B cell (primary cell): Measurements from ENCODE around the gene RTL1. TPM values are rescaled to one million over a fixed set of nuclear protein-coding genes. Genes with fewer than 3 reads are reported as not detected.

Experiments
- ATAC-seq: fragments of 200-7000 bp; cut with Tn5 transposase; one replicate; pipeline ENCODE4 v1.10.0; 2021; ENCODE audit warnings: low read depth, mild to moderate bottlenecking, moderate number of reproducible peaks, moderate library complexity
- CTCF ChIA-PET: fragments of 350-600 bp; sonication (Branson Sonifier 250); formaldehyde crosslinking; loops from one replicate; lab custom pipeline; 2021; ENCODE audit warnings: antibody characterized with exemption, inconsistent platforms; lab: Charles Lee
- POLR2A ChIA-PET: fragments of 350-600 bp; sonication (Branson Sonifier 250); formaldehyde crosslinking; loops from one replicate; lab custom pipeline; 2021; ENCODE audit warnings: antibody characterized with exemption; lab: Charles Lee
- DNase-seq: peaks from one replicate; pipeline ENCODE4 v3.0.0; 2013
- H2AFZ ChIP-seq: 2 replicates; pipeline ENCODE4 v1.6.1; 2012; ENCODE audit warnings: mild to moderate bottlenecking, low read depth, low read length; ENCODE audit not compliant: insufficient read depth, poor library complexity, severe bottlenecking
- H3K27ac ChIP-seq, 2 donors: 1 replicate in 1 of 2; 2 replicates in 1 of 2; pipeline ENCODE4 v1.5.1; 2012 to 2013; ENCODE audit warnings: low read length in 2 of 2, mild to moderate bottlenecking in 2 of 2, moderate library complexity in 1 of 2
- H3K27me3 ChIP-seq, 4 experiments: fragments of 200-600 bp in 1 of 4; sonication (generic) in 1 of 4; replicated peaks in 1 of 4; 1 replicate in 2 of 4; 2 replicates in 2 of 4; pipeline versions ENCODE4 v1.6.1 to v1.7.0; 2013 to 2016; ENCODE audit warnings: low read length in 3 of 4, mild to moderate bottlenecking in 2 of 4, mixed read lengths in 1 of 4, moderate library complexity in 1 of 4; ENCODE audit not compliant: insufficient read depth in 4 of 4, control insufficient read depth in 3 of 4; ENCODE audit errors: control extremely low read depth in 1 of 4
- H3K36me3 ChIP-seq, 2 experiments: replicated peaks in 1 of 2; 1 replicate in 1 of 2; 2 replicates in 1 of 2; pipeline versions ENCODE4 v1.6.1 to v1.7.1; 2013; ENCODE audit warnings: low read length in 1 of 2; ENCODE audit not compliant: insufficient read depth in 2 of 2, control insufficient read depth in 1 of 2; ENCODE audit errors: control extremely low read depth in 1 of 2, extremely low read depth in 1 of 2
- H3K4me1 ChIP-seq, 2 donors: fragments of 200-600 bp in 1 of 2; sonication (generic) in 1 of 2; 1 replicate in 1 of 2; 2 replicates in 1 of 2; pipeline versions ENCODE4 v1.5.1 to v1.6.1; 2013 to 2017; ENCODE audit warnings: low read length in 2 of 2; ENCODE audit not compliant: control insufficient read depth in 2 of 2, insufficient read depth in 2 of 2
- H3K4me2 ChIP-seq: replicated peaks from 2 replicates; pipeline ENCODE3; 2012; ENCODE audit warnings: mild to moderate bottlenecking, low read depth, low read length; ENCODE audit not compliant: poor library complexity, severe bottlenecking
- H3K4me3 ChIP-seq, 5 experiments: fragments of 200-600 bp in 1 of 5; sonication (generic) in 1 of 5; 1 replicate in 3 of 5; 2 replicates in 2 of 5; pipeline versions ENCODE4 v1.5.1 to v1.7.0; 2011 to 2016; ENCODE audit warnings: low read length in 4 of 5, mild to moderate bottlenecking in 4 of 5, low read depth in 2 of 5, control low read depth in 1 of 5, moderate library complexity in 1 of 5; ENCODE audit not compliant: insufficient read depth in 1 of 5; ENCODE audit errors: control extremely low read depth in 1 of 5, extremely low read depth in 1 of 5
- H3K79me2 ChIP-seq: fragments of 200-600 bp; sonication (generic); one replicate; pipeline ENCODE4 v1.6.0; 2016; ENCODE audit warnings: low read length; ENCODE audit not compliant: control insufficient read depth, insufficient read depth
- H3K9ac ChIP-seq: fragments of 200-600 bp; sonication (generic); 2 replicates; pipeline ENCODE4 v1.6.1; 2017; ENCODE audit warnings: mild to moderate bottlenecking, low read length, moderate library complexity
- H3K9me3 ChIP-seq, 3 donors: one replicate each; pipeline versions ENCODE4 v1.6.1 to v1.7.1; 2013; ENCODE audit warnings: low read length in 2 of 3; ENCODE audit not compliant: control insufficient read depth in 2 of 3, insufficient read depth in 1 of 3; ENCODE audit errors: control extremely low read depth in 1 of 3
- H4K20me1 ChIP-seq: 2 replicates; pipeline ENCODE4 v1.6.0; 2012; ENCODE audit warnings: mild to moderate bottlenecking, low read length; ENCODE audit not compliant: insufficient read depth, control insufficient read depth, poor library complexity, severe bottlenecking
- H3K27ac Mint-ChIP-seq: one replicate; pipeline ENCODE4 v1.8.0; 2021; ENCODE audit warnings: mixed read lengths
- H3K27me3 Mint-ChIP-seq: one replicate; pipeline ENCODE4 v1.8.0; 2021; ENCODE audit warnings: mixed read lengths
- H3K4me1 Mint-ChIP-seq: one replicate; pipeline ENCODE4 v1.8.0; 2021; ENCODE audit warnings: mixed read lengths
- H3K4me3 Mint-ChIP-seq: one replicate; pipeline ENCODE4 v1.8.0; 2021; ENCODE audit warnings: mixed read lengths
- H3K9me3 Mint-ChIP-seq: one replicate; pipeline ENCODE4 v1.8.0; 2022; ENCODE audit warnings: mixed read lengths; ENCODE audit not compliant: insufficient read depth
- CTCF ChIP-seq: fragments of 200-600 bp; IDR thresholded peaks from one replicate; pipeline ENCODE4 v1.8.0; 2022; ENCODE audit warnings: antibody characterized with exemption, mild to moderate bottlenecking
- EZH2 ChIP-seq: IDR thresholded peaks from 2 replicates; pipeline ENCODE4 v1.6.1; 2012; ENCODE audit warnings: borderline replicate concordance, low read depth, mild to moderate bottlenecking, moderate library complexity, low read length; ENCODE audit not compliant: insufficient read depth, poor library complexity, severe bottlenecking
- WGBS: methylation state at CpG from one replicate; pipeline ENCODE4 v1.1.5; 2013; ENCODE audit warnings: missing lambda C conversion rate; ENCODE audit not compliant: insufficient coverage; 5-methylcytosine and 5-hydroxymethylcytosine counted together
- intact Hi-C: fragments of 100-400 bp; cut with micrococcal nuclease; formaldehyde crosslinking; loops from one replicate; pipeline ENCODE4 v1.10.0; 2022
- polyA plus RNA-seq: library from polyadenylated mRNA; depleted of rRNA; stranded (reverse); fragments of >200 nt; gene quantifications from 2 replicates; pipeline ENCODE4 v1.2.3, GENCODE V29; 2012
- total RNA-seq, 2 donors: library from RNA; stranded (reverse); fragments of 120-200 nt in 1 of 2; gene quantifications; 1 replicate in 1 of 2; 2 replicates in 1 of 2; pipeline versions ENCODE4 v1.2.3 to v1.2.4, GENCODE V29; 2013 to 2022

Gene RTL1
- total and polyA plus RNA-seq, 2 donors (not counting 1 experiment from before 2014, with no cell fraction given), result not detected

GRCh38 chr14:100893228-100893601 is 10.3 kb downstream of the RTL1 start:
- H3K36me3 ChIP-seq, result no peaks in the 10 kb centered on the region
- H3K27ac ChIP-seq, result no peak overlapping the region
- H3K4me2 ChIP-seq, result no peak overlapping the region
- DNase-seq (no peak), ATAC-seq (no peak)
- H4K20me1 ChIP-seq, result no peaks in the 10 kb centered on the region
- H3K9me3 ChIP-seq, result no peaks in the 10 kb centered on the region
- H3K4me1 ChIP-seq, result no peaks in the 10 kb centered on the region
- Mint-ChIP-seq H3K4me1 (no peaks in the 10 kb centered on the region), H3K27ac (no peak overlapping the region), H3K9me3 (no peaks in the 10 kb centered on the region), H3K4me3 (no peak overlapping the region), H3K27me3 (peaks cover 16% of the 10 kb centered on the region)
- intact Hi-C loops, result no loop called here
- TF ChIP-seq EZH2 (no peak), CTCF (no peak)
- H3K9ac ChIP-seq, result no peak overlapping the region
- peaks cover 0 to 5% (median 0%) of the 10 kb centered on the region in 4 experiments for H3K27me3 ChIP-seq
- no peak overlapping the region for H2AFZ ChIP-seq
- no peaks in the 10 kb centered on the region for H3K79me2 ChIP-seq
- CTCF ChIA-PET, result no interaction called here
- WGBS, result 100% methylated on average over 2 of the region's 8 CpGs
- POLR2A ChIA-PET, result no interaction called here
- H3K4me3 ChIP-seq, result no peak overlapping the region

GRCh38 chr14:100892496-100893227 is 10.9 kb downstream of the RTL1 start:
- Mint-ChIP-seq H3K4me3 (no peak overlapping the region), H3K9me3 (no peaks in the 10 kb centered on the region), H3K27ac (no peak overlapping the region), H3K27me3 (peaks cover 16% of the 10 kb centered on the region), H3K4me1 (no peaks in the 10 kb centered on the region)
- Histone ChIP-seq H2AFZ (no peak overlapping the region), H3K36me3 (no peaks in the 10 kb centered on the region), H3K27ac (no peak overlapping the region), H4K20me1 (no peaks in the 10 kb centered on the region), H3K9me3 (no peaks in the 10 kb centered on the region), H3K9ac (no peak overlapping the region), H3K4me3 (no peak overlapping the region), H3K4me1 (no peaks in the 10 kb centered on the region), H3K27me3 (peaks cover 0 to 5% (median 0%) of the 10 kb centered on the region in 4 experiments), H3K4me2 (no peak overlapping the region), H3K79me2 (no peaks in the 10 kb centered on the region)
- POLR2A ChIA-PET, result no interaction called here
- DNase-seq (no peak), ATAC-seq (no peak)
- 91% methylated on average over 10 of the region's 17 CpGs for WGBS
- TF ChIP-seq CTCF, result no peak
- no peak for TF ChIP-seq EZH2
- intact Hi-C loops, result no loop called here
- CTCF ChIA-PET, result no interaction called here
